H1 (cell line): Measurements from ENCODE around the gene NCAPD2. TPM values are rescaled to one million over a fixed set of nuclear protein-coding genes. Genes with fewer than 3 reads are reported as not detected.

Source experiments
- BCL11A ChIP-seq, 2 experiments: IDR thresholded peaks; one replicate each; pipeline ENCODE4 v1.6.1; 2011; ENCODE audit warnings: low read depth in 2 of 2, low read length in 2 of 2, mild to moderate bottlenecking in 2 of 2
- CEBPB ChIP-seq: IDR thresholded peaks from 2 replicates; pipeline ENCODE4 v1.6.1; 2012; ENCODE audit warnings: low read depth, low read length
- CHD7 ChIP-seq: fragments of 300-600 bp; sonication (generic); IDR thresholded peaks from 2 replicates; pipeline ENCODE4 v1.7.1; 2012; ENCODE audit warnings: low read length, moderate library complexity, mild to moderate bottlenecking, inconsistent platforms; ENCODE audit not compliant: insufficient replicate concordance
- CTCF ChIP-seq, 3 experiments: IDR thresholded peaks; 1 replicate in 2 of 3; 2 replicates in 1 of 3; pipeline versions ENCODE4 v1.5.1 to v1.6.1; 2011; ENCODE audit warnings: low read length in 3 of 3, mild to moderate bottlenecking in 3 of 3, inconsistent platforms in 2 of 3, low read depth in 1 of 3, moderate library complexity in 1 of 3; ENCODE audit not compliant: insufficient read depth in 1 of 3; ENCODE audit errors: control extremely low read depth in 1 of 3
- SIRT6 ChIP-seq: IDR thresholded peaks from one replicate; pipeline ENCODE4 v1.7.1; 2012; ENCODE audit warnings: low read length, inconsistent platforms
- polyA plus RNA-seq, 7 experiments: library from polyadenylated mRNA; depleted of rRNA in 3 of 7; stranded (reverse) in 5 of 7; unstranded in 2 of 7; fragments of >200 nt in 5 of 7; fragments of 200-250 nt in 2 of 7; gene quantifications; 1 replicate in 5 of 7; 2 replicates in 1 of 7; 4 replicates in 1 of 7; pipeline versions ENCODE4 v1.2.1 to v1.2.3, GENCODE V29; 2011 to 2013; ENCODE audit warnings: missing spikeins in 2 of 7, mixed read lengths in 2 of 7
- total RNA-seq: library from RNA; stranded (reverse); fragmentation: NEBNext Ultra II Directional; extraction: Animal tissue kit (Norgen Biotek cat#: 25700); gene quantifications from 2 replicates; pipeline ENCODE4 v1.2.1, GENCODE V29; 2021

Gene NCAPD2
- total and polyA plus RNA-seq, 2 of the 8 experiments (the other 6 are each of a cell fraction or from before 2014, with no cell fraction given) = 55.8 to 132 TPM

GRCh38 chr12:6553051-6553868, 59.4 kb downstream of the NCAPD2 start (continued):
- no peak for TF ChIP-seq CHD7
- TF ChIP-seq SIRT6 = no peak
- TF ChIP-seq BCL11A (IDR thresholded peaks at IDR 0.05; ENCODE audit: low read depth in 2 of 2, low read length in 2 of 2) = no peak
- no peak for TF ChIP-seq CTCF (IDR thresholded peaks at IDR 0.05; ENCODE audit: control extremely low read depth in 1 of 3, insufficient read depth in 1 of 3, low read depth in 1 of 3, low read length in 3 of 3)
- no peak for TF ChIP-seq CEBPB
